GM23338 (cell line): Measurements from ENCODE around the gene MYD88. TPM values are rescaled to one million over a fixed set of nuclear protein-coding genes. Genes with fewer than 3 reads are reported as not detected.

Source experiments
- ATAC-seq: fragments of 200-7000 bp; cut with Tn5 transposase; 3 replicates; pipeline ENCODE4 v1.9.1; 2020
- DNase-seq: peaks from one replicate; pipeline ENCODE4 v3.0.0-alpha.2; 2015; ENCODE audit warnings: low spot score
- H2AFZ ChIP-seq: fragments of 200-600 bp; sonication (generic); 2 replicates; pipeline ENCODE4 v1.8.0; 2016; ENCODE audit warnings: antibody characterized with exemption, mild to moderate bottlenecking, moderate library complexity
- H3F3A ChIP-seq: fragments of 200-600 bp; sonication (generic); replicated peaks from 2 replicates; pipeline ENCODE4 v1.8.0; 2017; ENCODE audit warnings: antibody characterized with exemption, mixed run types, low read depth
- H3K27ac ChIP-seq: fragments of 200-600 bp; sonication (generic); 2 replicates; pipeline ENCODE4 v1.6.1; 2016; ENCODE audit warnings: low read depth
- H3K27me3 ChIP-seq: fragments of 200-600 bp; sonication (generic); 2 replicates; pipeline ENCODE4 v1.8.0; 2016; ENCODE audit warnings: mild to moderate bottlenecking, mixed run types, moderate library complexity; ENCODE audit not compliant: insufficient read depth
- H3K36me3 ChIP-seq: fragments of 200-600 bp; sonication (generic); 2 replicates; pipeline ENCODE4 v1.8.0; 2016; ENCODE audit warnings: mild to moderate bottlenecking; ENCODE audit not compliant: insufficient read depth
- H3K4me1 ChIP-seq: fragments of 200-600 bp; sonication (generic); 2 replicates; pipeline ENCODE4 v1.8.0; 2016; ENCODE audit warnings: mild to moderate bottlenecking, moderate library complexity; ENCODE audit not compliant: insufficient read depth
- H3K4me2 ChIP-seq: fragments of 200-600 bp; sonication (generic); 2 replicates; pipeline ENCODE4 v1.7.1; 2017; ENCODE audit warnings: mixed run types
- H3K4me3 ChIP-seq: fragments of 200-600 bp; sonication (generic); 2 replicates; pipeline ENCODE4 v1.6.1; 2016; ENCODE audit warnings: mixed run types
- H3K79me2 ChIP-seq: fragments of 200-600 bp; sonication (generic); replicated peaks from 2 replicates; pipeline ENCODE4 v1.8.0; 2017; ENCODE audit warnings: mild to moderate bottlenecking; ENCODE audit not compliant: insufficient read depth
- H3K9me2 ChIP-seq: fragments of 200-600 bp; sonication (generic); 2 replicates; pipeline ENCODE4 v1.8.0; 2017; ENCODE audit not compliant: insufficient read depth
- H4K20me1 ChIP-seq: fragments of 200-600 bp; sonication (generic); replicated peaks from 2 replicates; pipeline ENCODE4 v1.8.0; 2017; ENCODE audit warnings: mild to moderate bottlenecking; ENCODE audit not compliant: insufficient read depth
- H3K27ac Mint-ChIP-seq: 2 replicates; pipeline ENCODE4 v1.8.0; 2020; ENCODE audit warnings: inconsistent platforms, mild to moderate bottlenecking, moderate library complexity, mixed read lengths
- H3K27me3 Mint-ChIP-seq: 3 replicates; pipeline ENCODE4 v1.8.0; 2022; ENCODE audit warnings: low read depth, mild to moderate bottlenecking, moderate library complexity, mixed read lengths, inconsistent platforms; ENCODE audit not compliant: insufficient read depth, poor library complexity
- H3K36me3 Mint-ChIP-seq: 3 replicates; pipeline ENCODE4 v1.8.0; 2021; ENCODE audit warnings: low read depth, mild to moderate bottlenecking, inconsistent platforms, moderate library complexity, mixed read lengths
- H3K4me1 Mint-ChIP-seq: 3 replicates; pipeline ENCODE4 v1.8.0; 2020; ENCODE audit warnings: mild to moderate bottlenecking, inconsistent platforms, mixed read lengths
- H3K4me3 Mint-ChIP-seq: 3 replicates; pipeline ENCODE4 v1.8.0; 2021; ENCODE audit warnings: moderate library complexity, mild to moderate bottlenecking, inconsistent platforms, mixed read lengths
- H3K9me3 Mint-ChIP-seq: 3 replicates; pipeline ENCODE4 v1.8.0; 2020; ENCODE audit warnings: moderate library complexity, mild to moderate bottlenecking, inconsistent platforms, mixed read lengths
- CREB1 ChIP-seq: fragments of 250-450 bp; sonication (Bioruptor Pico); IDR thresholded peaks from 2 replicates; pipeline ENCODE4 v1.5.0; 2020; ENCODE audit warnings: low read depth, mild to moderate bottlenecking, moderate library complexity
- EZH2 ChIP-seq: fragments of 200-600 bp; sonication (generic); IDR thresholded peaks from one replicate; pipeline ENCODE4 v1.8.0; 2017; ENCODE audit warnings: antibody characterized with exemption, mild to moderate bottlenecking, low read depth; ENCODE audit not compliant: unreplicated experiment
- EZH2phosphoT487 ChIP-seq: fragments of 200-600 bp; sonication (generic); IDR thresholded peaks from one replicate; pipeline ENCODE4 v1.8.1; 2018; ENCODE audit warnings: antibody characterized with exemption; ENCODE audit not compliant: unreplicated experiment
- JUNB ChIP-seq: IDR thresholded peaks from one replicate; pipeline ENCODE4 v1.6.1; 2016; ENCODE audit warnings: antibody characterized with exemption; ENCODE audit not compliant: unreplicated experiment
- NANOG ChIP-seq: IDR thresholded peaks from 2 replicates; pipeline ENCODE4 v1.6.1; 2016; ENCODE audit warnings: antibody characterized with exemption, borderline replicate concordance
- POLR2AphosphoS5 ChIP-seq: IDR thresholded peaks from 2 replicates; pipeline ENCODE4 v1.6.1; 2016; ENCODE audit warnings: antibody characterized with exemption, low read depth
- REST ChIP-seq: IDR thresholded peaks from one replicate; pipeline ENCODE4 v1.6.1; 2018; ENCODE audit warnings: antibody characterized with exemption; ENCODE audit not compliant: unreplicated experiment
- STAT1 ChIP-seq: IDR thresholded peaks from one replicate; pipeline ENCODE4 v1.6.1; 2016; ENCODE audit warnings: antibody characterized with exemption; ENCODE audit not compliant: unreplicated experiment
- ZNF331 ChIP-seq: fragments of 250-450 bp; sonication (Bioruptor Pico); IDR thresholded peaks from 2 replicates; pipeline ENCODE4 v1.5.0; 2020; ENCODE audit warnings: low read depth, mild to moderate bottlenecking, moderate library complexity
- long read RNA-seq: library from polyadenylated mRNA; unstranded; transcript quantifications from one replicate; pipeline ENCODE4 v2.0.0, GENCODE V29; 2020; ENCODE audit not compliant: unreplicated experiment
- polyA plus RNA-seq: library from polyadenylated mRNA; unstranded; fragments of >200 nt; fragmentation: Nextera tagmentation; extraction: Ambion mirVana; gene quantifications from 2 replicates; pipeline ENCODE4 v1.2.1, GENCODE V29; 2016
- total RNA-seq: library from RNA; depleted of rRNA; stranded (reverse); fragments of >200 nt; shearing (Covaris generic); gene quantifications from 2 replicates; pipeline ENCODE4 v1.2.3, GENCODE V29; 2014; rRNA removed
- TF ChIP-seq, protein P1 (sequence below), 2 experiments: fragments of 200-600 bp in 1 of 2; sonication (generic) in 1 of 2; conservative IDR thresholded peaks; 2 replicates each; pipeline versions ENCODE4 v1.5.1 to v1.6.1; 2016 to 2017; ENCODE audit warnings: antibody characterized with exemption in 2 of 2, low read depth in 2 of 2, mild to moderate bottlenecking in 2 of 2, moderate library complexity in 1 of 2

Gene MYD88
- total RNA-seq (26.0 and 42.6 TPM in 2 replicates), polyA plus RNA-seq (14.4 and 15.5 TPM in 2 replicates)
- long read RNA-seq, partial matches to known transcripts: 0 of 6 reads
- long read RNA-seq, other reads (novel, unspliced or antisense): 4 of 6 reads

GRCh38 chr3:38138349-38139190, at the start of gene MYD88:
TSS of gene MYD88 (plus strand) at chr3:38138661. CDS start at chr3:38138701, 40 bp downstream.
- peaks cover 40% of the 10 kb centered on the region for H3K36me3 Mint-ChIP-seq
- Histone ChIP-seq H3K4me1 (peaks cover 26% of the 10 kb centered on the region), H3K27me3 (no peaks in the 10 kb centered on the region), H3K79me2 (peaks cover 25% of the 10 kb centered on the region), H3K9me2 (no peaks in the 10 kb centered on the region), H4K20me1 (peaks cover 16% of the 10 kb centered on the region; the same call in 1 of the 2 replicates), H3K36me3 (peaks cover 6% of the 10 kb centered on the region), H2AFZ (peak within 1 kb of the TSS; percentile 99), H3K27ac (peak within 1 kb of the TSS; percentile 83), H3K4me2 (peak within 1 kb of the TSS; percentile 85), H3K4me3 (peak within 1 kb of the TSS; percentile 93), H3F3A (peaks cover 13% of the 10 kb centered on the region)
- H3K4me3 Mint-ChIP-seq: peak within 1 kb of the TSS; percentile 92
- peak; percentile 29 for ATAC-seq
- DNase-seq: peak; percentile 82
- H3K27ac Mint-ChIP-seq: peak within 1 kb of the TSS; percentile 75
- peaks cover 30% of the 10 kb centered on the region for H3K4me1 Mint-ChIP-seq
- TF ChIP-seq STAT1 (no peak), POLR2AphosphoS5 (peak; percentile 79), ZNF331 (no peak), NANOG (no peak)
- no peaks in the 10 kb centered on the region; the same call in 1 of the 3 replicates for H3K9me3 Mint-ChIP-seq
- H3K27me3 Mint-ChIP-seq: peaks cover 21% of the 10 kb centered on the region

DNA sequence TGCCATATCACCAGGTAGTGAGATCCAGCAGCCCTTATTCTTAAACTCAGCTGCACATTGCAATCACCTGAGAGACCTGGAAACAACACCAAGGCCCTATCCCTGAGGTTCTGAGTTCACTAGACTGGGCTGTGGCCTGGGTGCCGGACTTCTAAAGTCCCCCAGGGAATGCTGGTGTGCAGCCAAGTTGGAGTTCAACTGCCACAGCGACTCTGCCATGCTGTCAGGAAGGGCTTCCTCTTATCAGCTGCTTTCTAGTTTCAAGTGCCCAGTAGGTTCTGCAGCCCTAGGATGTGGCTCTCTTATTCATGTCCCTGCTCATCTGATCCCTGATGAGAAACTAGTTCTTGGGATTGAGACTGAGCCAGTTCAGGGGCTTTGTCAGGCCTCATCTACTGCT, 49.3 kb upstream of the MYD88 start:
- Mint-ChIP-seq H3K27ac (no peak overlapping the region), H3K27me3 (peaks cover 21% of the 10 kb centered on the region), H3K36me3 (peaks cover 8% of the 10 kb centered on the region), H3K4me1 (no peaks in the 10 kb centered on the region), H3K9me3 (peaks cover 10% of the 10 kb centered on the region), H3K4me3 (no peak overlapping the region)
- Histone ChIP-seq H2AFZ (no peak overlapping the region), H3K9me2 (no peaks in the 10 kb centered on the region), H3K79me2 (no peaks in the 10 kb centered on the region), H3K27me3 (no peaks in the 10 kb centered on the region), H3F3A (0 out of 2 replicates have a peak, but pooled peaks cover under 1% of the 10 kb centered on the region), H3K4me1 (no peaks in the 10 kb centered on the region), H4K20me1 (no peaks in the 10 kb centered on the region; the same call in 1 of the 2 replicates), H3K4me2 (no peak overlapping the region), H3K36me3 (no peaks in the 10 kb centered on the region), H3K4me3 (no peak overlapping the region), H3K27ac (no peak overlapping the region)
- TF ChIP-seq EZH2phosphoT487: no peak
- TF ChIP-seq, protein P1, sequence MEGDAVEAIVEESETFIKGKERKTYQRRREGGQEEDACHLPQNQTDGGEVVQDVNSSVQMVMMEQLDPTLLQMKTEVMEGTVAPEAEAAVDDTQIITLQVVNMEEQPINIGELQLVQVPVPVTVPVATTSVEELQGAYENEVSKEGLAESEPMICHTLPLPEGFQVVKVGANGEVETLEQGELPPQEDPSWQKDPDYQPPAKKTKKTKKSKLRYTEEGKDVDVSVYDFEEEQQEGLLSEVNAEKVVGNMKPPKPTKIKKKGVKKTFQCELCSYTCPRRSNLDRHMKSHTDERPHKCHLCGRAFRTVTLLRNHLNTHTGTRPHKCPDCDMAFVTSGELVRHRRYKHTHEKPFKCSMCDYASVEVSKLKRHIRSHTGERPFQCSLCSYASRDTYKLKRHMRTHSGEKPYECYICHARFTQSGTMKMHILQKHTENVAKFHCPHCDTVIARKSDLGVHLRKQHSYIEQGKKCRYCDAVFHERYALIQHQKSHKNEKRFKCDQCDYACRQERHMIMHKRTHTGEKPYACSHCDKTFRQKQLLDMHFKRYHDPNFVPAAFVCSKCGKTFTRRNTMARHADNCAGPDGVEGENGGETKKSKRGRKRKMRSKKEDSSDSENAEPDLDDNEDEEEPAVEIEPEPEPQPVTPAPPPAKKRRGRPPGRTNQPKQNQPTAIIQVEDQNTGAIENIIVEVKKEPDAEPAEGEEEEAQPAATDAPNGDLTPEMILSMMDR (conservative IDR thresholded peaks at IDR 0.05; ENCODE audit: low read depth in 2 of 2): no peak
- DNase-seq: no peak
- no peak for ATAC-seq

DNA sequence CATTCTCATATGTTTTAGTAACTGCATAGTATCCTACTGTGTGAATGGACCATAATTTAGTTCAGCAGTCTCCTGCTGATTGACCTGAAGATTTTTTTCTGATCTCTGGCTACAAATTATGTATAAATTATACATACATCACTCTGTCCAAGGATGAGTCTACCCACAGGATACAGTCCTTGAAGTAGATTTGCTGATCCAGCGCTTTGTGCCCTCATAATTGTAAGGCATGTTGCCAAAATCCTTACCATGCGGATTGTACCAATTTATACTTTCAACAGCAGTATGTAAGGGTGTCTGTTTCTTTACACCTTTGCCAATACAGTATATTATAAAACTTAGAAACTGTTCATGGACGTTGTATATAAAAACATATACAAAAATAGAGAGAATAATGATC, 48.0 kb upstream of the MYD88 start:
- H3K36me3 Mint-ChIP-seq: no peaks in the 10 kb centered on the region
- H3K79me2 ChIP-seq: no peaks in the 10 kb centered on the region
- no peak overlapping the region for H3K4me2 ChIP-seq
- no peaks in the 10 kb centered on the region; the same call in 1 of the 2 replicates for H4K20me1 ChIP-seq
- H3K27ac Mint-ChIP-seq: no peak overlapping the region
- DNase-seq: no peak
- H3K4me3 ChIP-seq: no peak overlapping the region
- no peaks in the 10 kb centered on the region for H3F3A ChIP-seq
- no peak overlapping the region for H3K4me3 Mint-ChIP-seq
- no peak overlapping the region for H2AFZ ChIP-seq
- H3K27me3 ChIP-seq: no peaks in the 10 kb centered on the region
- H3K4me1 Mint-ChIP-seq: no peaks in the 10 kb centered on the region
- no peaks in the 10 kb centered on the region for H3K4me1 ChIP-seq
- no peaks in the 10 kb centered on the region for H3K9me2 ChIP-seq
- no peaks in the 10 kb centered on the region for H3K36me3 ChIP-seq
- ATAC-seq: no peak
- peaks cover 12% of the 10 kb centered on the region for H3K27me3 Mint-ChIP-seq
- no peaks in the 10 kb centered on the region for H3K9me3 Mint-ChIP-seq
- H3K27ac ChIP-seq: no peak overlapping the region
- TF ChIP-seq EZH2phosphoT487 (no peak), CREB1 (CRISPR knock-in tag) (no peak), STAT1 (no peak), NANOG (no peak), EZH2 (no peak), REST (no peak), JUNB (no peak)
- TF ChIP-seq, protein P1 (conservative IDR thresholded peaks at IDR 0.05; ENCODE audit: low read depth in 2 of 2): no peak
